ENCODE data around the gene SERINC1. TPM values are rescaled to one million over a fixed set of nuclear protein-coding genes. Genes with fewer than 3 reads are reported as not detected.

Gene SERINC1
- polyA plus RNA-seq (2012; ENCODE audit: insufficient read length, low read depth): 27.3 TPM

DNA sequence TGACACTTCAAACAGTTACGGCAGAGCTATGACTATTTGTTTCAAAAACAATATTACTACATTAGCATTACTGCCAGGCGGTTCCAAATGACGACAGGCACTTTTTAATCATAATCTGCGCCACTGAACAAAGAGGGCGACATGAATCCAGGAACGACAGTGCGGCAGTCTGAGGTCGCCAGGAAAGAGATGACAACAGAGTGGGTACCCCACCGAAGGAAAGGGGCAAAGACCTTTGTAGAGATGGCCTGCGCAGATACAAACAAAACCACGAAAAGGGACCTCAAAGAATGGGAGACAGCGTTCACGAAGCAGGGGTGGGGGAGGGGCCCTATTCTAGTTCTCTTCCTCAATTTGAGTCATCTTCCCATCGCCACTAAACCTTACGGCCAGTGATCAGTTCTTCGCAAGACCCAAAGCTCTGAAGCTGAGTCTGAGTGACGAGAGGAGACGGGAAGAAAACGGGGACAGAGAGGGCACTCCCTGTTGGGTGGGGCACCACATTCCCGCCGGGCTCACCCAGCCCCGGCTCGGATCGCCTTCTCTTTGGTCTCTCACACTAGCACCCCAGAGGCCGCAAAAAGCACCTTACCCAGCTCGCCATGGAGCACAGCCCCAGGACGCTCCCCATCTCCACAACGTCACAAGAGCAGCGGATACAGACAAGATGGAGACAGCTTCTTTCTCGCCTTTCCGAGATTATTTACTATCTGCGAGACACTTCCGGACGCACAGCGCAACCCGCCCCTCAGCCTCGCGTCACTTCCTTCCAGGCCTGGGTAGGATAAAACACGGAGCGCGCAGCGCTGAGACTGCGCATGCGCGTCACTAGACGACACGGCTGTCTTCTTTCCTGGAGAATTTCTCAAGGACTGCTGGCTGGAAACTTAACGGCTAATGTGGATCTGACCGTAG is at the start of gene SERINC1:
Gene SERINC1, minus strand, starts transcription at position 701 of the 915 bp plus-strand sequence. Its CDS starts 70 bp downstream, at position 631.
- TF ChIP-seq FOXP2 (optimal IDR thresholded peaks at IDR 0.05; ENCODE audit: borderline replicate concordance, extremely low read depth, extremely low read length, insufficient read depth): peak; percentile 90
- peak; percentile 98 for TF ChIP-seq POLR2AphosphoS5 (IDR thresholded peaks at IDR 0.05; ENCODE audit: low read depth, low read length)
- TF ChIP-seq SIN3A (IDR thresholded peaks at IDR 0.05; ENCODE audit: borderline replicate concordance, insufficient read depth, low read length): peak; percentile 64; the same call in 1 of the 2 replicates
- peak; percentile 94; the same call in 1 of the 2 replicates for TF ChIP-seq TAF1 (IDR thresholded peaks at IDR 0.05; ENCODE audit: borderline replicate concordance, insufficient read depth, low read length)
- 0 out of 4 replicates have a peak, but pooled peaks of 1 of the 2 experiments have one; percentile 59 for TF ChIP-seq REST (IDR thresholded peaks at IDR 0.05; ENCODE audit: insufficient read depth in 1 of 2, low read depth in 2 of 2, low read length in 2 of 2)

DNA sequence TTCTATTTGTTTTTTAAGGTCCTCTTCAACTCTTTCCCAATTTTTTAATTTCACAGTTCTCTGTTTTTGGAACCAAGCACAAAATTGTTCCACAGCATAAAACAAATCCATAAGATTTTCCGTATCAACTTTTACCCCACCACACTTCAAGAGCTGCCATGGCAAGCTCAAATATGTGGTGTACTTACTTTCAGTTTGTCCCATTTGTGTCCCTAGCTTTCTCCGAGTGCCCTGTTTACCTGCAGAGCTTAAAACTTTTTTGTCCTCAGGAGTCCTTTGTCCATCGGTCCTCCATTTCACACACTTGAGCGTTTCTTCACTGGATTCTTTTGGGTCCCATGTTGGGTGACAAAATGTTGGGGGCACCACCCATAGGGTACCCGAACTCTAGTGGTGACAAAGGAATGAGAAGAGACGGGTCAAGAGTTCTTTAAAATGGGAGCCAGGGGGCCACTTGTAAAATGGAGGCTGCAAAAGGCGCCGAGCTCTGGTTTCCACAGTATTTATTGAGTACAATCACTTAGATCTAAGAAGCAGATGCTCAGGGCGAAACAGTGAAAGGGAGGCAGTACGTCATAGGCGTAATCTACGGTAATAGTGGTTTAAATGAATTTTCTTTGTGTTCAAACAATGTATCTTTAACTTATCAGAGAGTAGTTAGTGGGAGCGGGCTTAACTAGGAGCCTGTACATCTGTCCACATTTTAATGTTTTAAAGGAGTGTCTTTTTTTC is 39.8 kb upstream of the SERINC1 start:
- no peak for TF ChIP-seq POLR2AphosphoS5 (IDR thresholded peaks at IDR 0.05; ENCODE audit: low read depth, low read length)
- no peak for TF ChIP-seq REST (IDR thresholded peaks at IDR 0.05; ENCODE audit: insufficient read depth in 1 of 2, low read depth in 2 of 2, low read length in 2 of 2)
- TF ChIP-seq FOXP2 (optimal IDR thresholded peaks at IDR 0.05; ENCODE audit: borderline replicate concordance, extremely low read depth, extremely low read length, insufficient read depth): no peak
- TF ChIP-seq TAF1 (IDR thresholded peaks at IDR 0.05; ENCODE audit: borderline replicate concordance, insufficient read depth, low read length): no peak
- no peak for TF ChIP-seq SIN3A (IDR thresholded peaks at IDR 0.05; ENCODE audit: borderline replicate concordance, insufficient read depth, low read length)

- no peak for TF ChIP-seq FOXP2 (optimal IDR thresholded peaks at IDR 0.05; ENCODE audit: borderline replicate concordance, extremely low read depth, extremely low read length, insufficient read depth)
- TF ChIP-seq POLR2AphosphoS5 (IDR thresholded peaks at IDR 0.05; ENCODE audit: low read depth, low read length): no peak
- TF ChIP-seq REST (IDR thresholded peaks at IDR 0.05; ENCODE audit: insufficient read depth in 1 of 2, low read depth in 2 of 2, low read length in 2 of 2): no peak
- TF ChIP-seq TAF1 (IDR thresholded peaks at IDR 0.05; ENCODE audit: borderline replicate concordance, insufficient read depth, low read length): no peak
- TF ChIP-seq SIN3A (IDR thresholded peaks at IDR 0.05; ENCODE audit: borderline replicate concordance, insufficient read depth, low read length): no peak
Measured at GRCh38 chr6:122501475-122501874, 29.9 kb upstream of the SERINC1 start.

GRCh38 chr6:122495612-122496011 is 24.0 kb upstream of the SERINC1 start:
- TF ChIP-seq POLR2AphosphoS5 (IDR thresholded peaks at IDR 0.05; ENCODE audit: low read depth, low read length): no peak
- TF ChIP-seq FOXP2 (optimal IDR thresholded peaks at IDR 0.05; ENCODE audit: borderline replicate concordance, extremely low read depth, extremely low read length, insufficient read depth): no peak
- TF ChIP-seq SIN3A (IDR thresholded peaks at IDR 0.05; ENCODE audit: borderline replicate concordance, insufficient read depth, low read length): no peak
- TF ChIP-seq REST (IDR thresholded peaks at IDR 0.05; ENCODE audit: insufficient read depth in 1 of 2, low read depth in 2 of 2, low read length in 2 of 2): no peak
- TF ChIP-seq TAF1 (IDR thresholded peaks at IDR 0.05; ENCODE audit: borderline replicate concordance, insufficient read depth, low read length): no peak
